ENCODE results near the gene GSTT4. TPM values are rescaled to one million over a fixed set of nuclear protein-coding genes. Genes with fewer than 3 reads are reported as not detected.

Gene GSTT4
- total RNA-seq, 2 experiments from 2014 or later: not detected

Other genes starting within 250 kb of the GSTT4 start
- gene C22orf15, start 242.5 kb downstream of the GSTT4 start, total RNA-seq: 1 to 10 TPM in 1 of 2 experiments, under 1 TPM in 1; 0.30 to 1.3 TPM
- gene CHCHD10, start 237.5 kb downstream of the GSTT4 start, total RNA-seq: 100 to 1,000 TPM; 131 to 134 TPM
- 1 to 10 TPM in 1 of 2 experiments, under 1 TPM in 1; 0.32 to 1.1 TPM for gene MMP11, start 232.6 kb downstream of the GSTT4 start, total RNA-seq
- 10 to 100 TPM; 78.2 to 95.2 TPM for gene SMARCB1, start 218.5 kb downstream of the GSTT4 start, total RNA-seq
- 1 to 10 TPM; 5.2 to 5.7 TPM for gene DERL3, start 166.4 kb downstream of the GSTT4 start, total RNA-seq
- gene SLC2A11, start 147.6 kb downstream of the GSTT4 start, total RNA-seq: 1 to 10 TPM; 7.6 to 7.7 TPM
- 1,000 to 10,000 TPM; 1,478 to 1,739 TPM for gene MIF, start 111.1 kb downstream of the GSTT4 start, total RNA-seq
- not detected for gene GSTT2B, start 44.3 kb downstream of the GSTT4 start, total RNA-seq
- 1 to 10 TPM; 2.3 to 2.8 TPM for gene DDTL, start 38.6 kb downstream of the GSTT4 start, total RNA-seq
- 100 to 1,000 TPM in 1 of 2 experiments, 10 to 100 TPM in 1; 91.3 to 118 TPM for gene DDT, start 31.0 kb downstream of the GSTT4 start, total RNA-seq
- gene GSTT2, start 25.3 kb downstream of the GSTT4 start, total RNA-seq: not detected
- 100 to 1,000 TPM in 1 of 2 experiments, 10 to 100 TPM in 1; 95.9 to 102 TPM for gene CABIN1, start 5.9 kb upstream of the GSTT4 start, total RNA-seq
- under 1 TPM; 0.65 to 0.80 TPM for gene SUSD2, start 176.0 kb upstream of the GSTT4 start, total RNA-seq
- gene GGT5, start 239.6 kb upstream of the GSTT4 start, total RNA-seq: under 1 TPM in 1 of 2 experiments, not detected in 1; 0.04 TPM

All from activated CD4-positive, alpha-beta T cell treated with anti-CD3 and anti-CD28 coated beads for 36 hours (primary cell).